GM18907 (cell line): Measurements from ENCODE around the gene YWHAG.
"Not testable (repeated sequence)": the region's sequence is repeated elsewhere in the genome, so short reads cannot be mapped to it uniquely, and the experiment has no call there.

Experiments used
- ATAC-seq: cut with Tn5 transposase; IDR thresholded peaks from one replicate; pipeline ENCODE4 v1.9.1; 2021; ENCODE audit warnings: mild to moderate bottlenecking, moderate library complexity; ENCODE audit not compliant: unreplicated experiment

The YWHAG gene

DNA sequence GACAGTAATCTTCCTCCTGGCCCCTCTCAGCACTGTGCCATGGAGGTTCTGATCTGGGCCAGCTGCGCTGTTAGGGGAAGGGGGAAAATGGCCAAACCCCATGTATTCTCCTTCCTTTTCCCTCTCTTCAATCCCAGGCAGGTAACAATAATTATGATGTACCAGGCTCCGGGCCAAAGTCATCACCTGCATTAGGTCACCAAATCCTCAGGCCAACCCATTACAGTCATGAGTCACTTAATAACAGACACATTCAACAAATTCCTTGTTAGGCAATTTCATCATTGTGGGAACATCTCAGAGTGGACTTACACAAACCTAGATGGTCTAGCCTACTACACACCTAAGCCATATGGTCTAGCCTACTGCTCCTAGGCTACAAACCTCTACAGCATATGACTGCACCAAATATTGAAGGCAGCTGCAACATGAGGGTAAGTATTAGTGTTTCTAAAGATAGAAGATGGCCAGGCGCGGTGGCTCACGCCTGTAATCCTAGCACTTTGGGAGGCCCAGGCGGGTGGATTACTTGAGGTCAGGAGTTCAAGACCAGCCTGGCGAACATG lies 58.5 kb downstream of the YWHAG start:
- no peak for ATAC-seq

DNA sequence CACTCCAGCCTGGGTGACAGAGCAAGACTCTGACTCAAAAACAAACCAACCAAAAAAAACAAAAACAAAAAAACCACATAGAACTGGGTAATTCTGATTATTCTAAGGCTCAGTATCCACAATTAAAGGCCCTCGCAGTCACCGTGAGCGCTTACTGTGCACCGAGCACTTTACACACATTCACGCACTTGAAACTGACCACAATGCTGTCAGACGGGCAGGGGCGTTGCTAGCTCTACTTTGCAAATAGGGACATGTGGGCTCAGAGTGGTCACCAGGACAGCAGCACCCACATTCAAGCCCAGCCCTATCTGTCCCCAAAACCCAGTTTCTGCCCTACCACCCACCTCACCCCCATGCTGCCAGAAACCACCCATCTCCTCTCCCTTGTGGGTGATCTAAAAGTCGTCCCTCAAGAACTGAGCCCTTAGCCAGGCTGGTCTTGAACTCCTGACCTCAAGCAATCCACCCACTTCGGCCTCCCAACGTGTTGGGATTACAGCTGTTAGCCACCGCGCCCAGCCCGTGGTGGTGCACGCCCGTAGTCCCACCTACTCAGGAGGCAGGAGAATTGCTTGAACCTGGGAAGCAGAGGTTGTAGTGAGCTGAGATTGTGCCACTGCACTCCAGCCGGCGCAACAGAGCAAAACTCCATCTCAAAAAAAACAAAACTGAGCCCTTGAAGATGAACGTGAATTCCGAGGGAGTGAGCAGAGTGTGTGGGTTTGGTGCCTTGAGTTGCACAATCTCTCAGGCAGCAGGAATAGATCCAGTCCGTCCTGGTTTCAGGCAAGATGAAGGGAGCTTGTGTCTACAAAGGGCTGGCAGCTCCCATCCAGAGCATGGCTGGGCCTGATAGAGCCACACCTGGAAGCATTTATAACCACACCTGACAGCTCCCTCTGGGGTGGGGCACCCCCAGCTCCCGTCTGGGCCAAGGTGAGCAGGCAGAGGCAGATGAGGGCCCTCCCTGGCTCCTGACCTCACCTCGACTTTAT lies 61.7 kb downstream of the YWHAG start:
- no peak for ATAC-seq

DNA sequence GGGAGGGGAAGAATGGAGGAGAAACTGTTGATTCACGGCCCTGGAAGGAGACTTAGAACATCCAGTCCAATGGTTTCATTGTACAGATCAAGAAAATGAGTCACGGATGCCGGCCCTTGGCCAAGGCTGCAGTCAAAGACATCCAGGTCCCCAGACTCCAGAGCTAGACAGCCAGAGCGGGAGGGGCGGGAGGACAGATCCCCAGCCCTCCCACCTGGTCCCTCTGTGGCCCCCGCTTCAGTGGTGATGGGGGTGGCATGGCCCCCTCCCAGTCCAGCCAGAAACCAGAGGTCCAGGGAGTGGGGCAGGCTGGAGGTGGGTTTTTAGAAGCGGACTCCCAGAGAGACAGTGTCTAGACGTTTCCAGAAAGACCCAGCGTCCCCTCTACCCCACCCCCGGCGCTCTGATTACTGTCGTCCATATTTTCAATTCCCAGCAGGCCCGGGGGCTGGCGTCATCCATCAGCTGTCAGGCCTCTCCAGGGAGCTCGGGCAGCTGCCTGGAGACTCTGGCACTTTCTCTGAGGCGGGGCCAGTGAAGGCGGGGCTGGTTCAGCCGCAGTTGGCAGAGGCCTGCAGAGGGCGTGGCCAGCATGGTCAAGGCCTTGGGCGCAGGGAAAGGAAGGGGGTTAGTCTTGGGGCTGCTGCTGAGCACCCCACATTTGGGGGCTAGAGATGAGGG lies 64.3 kb downstream of the YWHAG start:
- no peak for ATAC-seq

DNA sequence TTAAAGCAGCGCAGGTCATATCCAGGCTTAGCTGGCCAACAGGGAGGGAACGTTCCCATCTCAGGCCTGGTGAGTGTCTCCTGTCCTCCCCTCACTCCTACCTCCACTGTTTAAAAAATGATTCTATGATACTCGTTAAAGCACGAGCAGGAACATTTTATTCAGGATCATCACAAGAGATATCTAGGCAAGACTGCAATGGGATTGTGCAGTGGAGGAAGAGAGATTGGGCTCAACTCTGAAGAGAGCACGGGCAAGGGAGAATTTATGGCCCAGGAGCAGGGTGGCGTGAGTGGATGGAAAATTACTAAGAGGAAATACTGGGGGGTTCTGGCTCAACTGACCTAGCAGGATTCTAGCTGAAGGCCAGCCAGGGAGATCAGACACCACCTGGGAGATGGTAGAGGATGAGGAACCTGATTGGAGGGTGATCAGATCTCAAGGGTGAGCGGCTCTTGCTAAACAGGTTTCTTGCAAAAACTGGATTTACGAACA lies 65.3 kb downstream of the YWHAG start:
- ATAC-seq, result no peak

DNA sequence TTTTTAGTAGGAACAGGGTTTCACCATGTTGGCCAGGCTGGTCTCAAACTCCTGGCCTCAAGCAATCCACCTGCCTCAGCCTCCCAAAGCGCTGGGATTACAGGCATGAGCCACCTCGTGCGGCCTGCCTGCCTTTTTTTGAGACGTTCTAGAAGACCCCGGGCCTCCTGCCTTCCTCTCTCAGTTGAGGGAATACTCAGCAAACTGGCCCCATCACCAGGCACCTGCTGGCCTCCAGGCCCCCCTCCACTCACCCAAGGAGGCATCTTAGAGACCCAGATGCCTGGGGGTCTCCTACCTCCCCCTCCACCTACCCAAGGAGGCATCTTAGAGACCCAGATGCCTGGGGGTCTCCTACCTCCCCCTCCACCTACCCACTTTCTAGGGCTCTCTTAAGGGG lies 65.9 kb downstream of the YWHAG start:
- not testable (repeated sequence) for ATAC-seq

DNA sequence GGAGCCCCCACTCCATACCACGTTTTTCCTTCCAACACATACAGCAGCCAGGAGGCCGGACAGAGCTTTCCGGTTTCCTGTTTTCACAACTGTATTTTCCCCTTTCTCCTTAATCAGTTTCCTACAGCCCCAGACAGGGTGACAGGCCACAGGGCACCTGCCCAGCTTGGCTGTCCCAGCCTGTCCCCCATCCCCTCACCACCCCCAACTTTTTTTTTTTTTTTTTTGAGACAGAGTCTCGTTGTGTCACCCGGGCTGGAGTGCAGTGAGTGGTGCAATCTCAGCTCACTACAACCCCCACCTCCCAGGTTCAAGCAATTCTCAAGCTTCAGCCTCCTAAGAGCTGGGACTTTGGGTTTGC lies 66.6 kb downstream of the YWHAG start:
- ATAC-seq, result no peak

DNA sequence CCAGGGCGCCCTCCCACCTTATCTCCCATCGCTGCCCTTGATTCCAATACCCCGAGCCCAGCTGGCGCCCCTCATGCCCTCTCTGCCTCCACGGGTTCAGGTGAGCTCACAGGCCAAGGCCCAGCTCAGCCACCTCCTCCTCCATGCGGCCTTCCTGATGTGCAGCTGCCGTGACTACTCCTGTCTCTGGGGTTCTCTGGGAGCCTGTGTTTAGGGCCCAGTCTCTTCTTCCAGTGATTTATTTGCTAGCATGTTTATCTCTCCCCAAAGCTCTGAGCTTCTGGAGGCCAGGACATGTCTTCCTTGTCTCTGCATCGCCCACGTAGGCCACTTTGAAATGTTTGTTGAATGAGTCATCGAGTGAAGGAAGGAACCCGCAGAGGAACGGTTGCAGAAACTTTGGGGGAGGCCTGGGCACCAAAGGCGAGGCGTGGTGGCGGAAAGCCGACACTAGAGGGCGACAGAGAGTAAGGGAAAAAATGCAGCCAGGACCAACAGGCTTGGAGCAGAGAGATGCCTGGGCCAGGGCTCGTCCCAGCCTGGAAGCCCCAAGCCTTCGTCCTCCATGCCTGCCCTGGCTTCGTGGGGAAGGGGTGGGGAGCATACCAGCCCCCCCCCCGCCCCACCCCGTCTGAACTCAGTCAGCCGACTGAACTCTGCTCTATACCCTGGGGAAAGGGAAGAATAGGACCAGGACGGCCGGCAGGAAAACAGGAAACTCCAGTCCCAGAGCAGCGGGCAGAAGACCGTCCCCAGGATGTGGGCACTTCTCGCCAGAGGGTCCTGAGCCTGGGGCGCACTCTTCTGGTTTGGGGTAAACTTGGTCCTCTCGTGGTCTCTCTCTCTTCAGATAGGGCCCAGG lies 67.2 kb downstream of the YWHAG start:
- peak; percentile 88 for ATAC-seq

DNA sequence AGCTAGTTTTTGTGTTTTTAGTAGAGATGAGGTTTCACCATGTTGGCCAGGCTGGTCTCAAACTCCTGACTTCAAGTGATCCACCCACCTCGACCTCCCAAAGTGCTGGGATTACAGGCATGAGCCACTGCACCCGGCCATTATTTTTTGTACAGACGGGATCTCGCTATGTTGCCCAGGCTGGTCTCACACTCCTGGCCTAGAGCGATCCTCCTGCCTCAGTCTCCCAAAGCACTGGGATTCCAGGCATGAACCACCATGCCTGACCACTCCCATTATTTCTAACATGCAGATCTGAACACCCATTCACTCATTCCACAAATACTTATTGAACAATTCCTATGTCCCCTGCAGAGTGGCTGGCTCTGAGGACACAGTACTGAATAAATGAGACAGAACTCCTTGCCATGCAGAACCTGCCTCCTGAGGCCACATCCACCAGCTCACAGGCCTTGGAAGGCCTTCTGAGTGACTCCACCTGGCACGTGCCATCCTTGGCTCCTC lies 67.9 kb downstream of the YWHAG start:
- not testable (repeated sequence) for ATAC-seq

DNA sequence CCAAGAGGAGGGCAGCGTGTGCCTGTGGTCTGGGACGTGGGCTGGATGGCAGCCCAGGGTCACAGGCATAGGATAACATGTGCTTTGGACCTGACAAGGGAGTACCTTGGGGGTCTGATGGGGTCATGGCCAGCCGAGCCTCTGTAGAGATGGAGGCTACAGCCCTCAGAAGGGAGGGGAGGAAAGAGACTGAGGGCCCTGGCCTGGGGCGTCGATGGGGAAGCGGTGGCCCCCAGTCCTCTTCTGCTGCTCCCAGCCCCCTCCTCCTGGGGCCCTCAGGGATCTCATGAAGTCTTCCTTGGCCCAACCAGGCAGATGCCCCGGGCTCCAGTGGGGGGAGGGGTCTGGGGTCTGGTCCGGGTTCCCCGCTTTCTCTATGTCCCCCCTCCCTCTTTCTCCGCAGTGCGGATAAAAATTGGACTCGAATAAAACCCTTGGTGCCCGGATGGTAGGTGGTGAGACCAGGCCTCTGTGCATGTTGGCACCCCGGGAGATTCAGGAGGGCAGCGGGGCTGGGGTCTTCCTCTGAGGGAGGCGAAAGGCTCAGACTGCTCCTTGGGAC lies 71.9 kb downstream of the YWHAG start:
- ATAC-seq, result no peak

DNA sequence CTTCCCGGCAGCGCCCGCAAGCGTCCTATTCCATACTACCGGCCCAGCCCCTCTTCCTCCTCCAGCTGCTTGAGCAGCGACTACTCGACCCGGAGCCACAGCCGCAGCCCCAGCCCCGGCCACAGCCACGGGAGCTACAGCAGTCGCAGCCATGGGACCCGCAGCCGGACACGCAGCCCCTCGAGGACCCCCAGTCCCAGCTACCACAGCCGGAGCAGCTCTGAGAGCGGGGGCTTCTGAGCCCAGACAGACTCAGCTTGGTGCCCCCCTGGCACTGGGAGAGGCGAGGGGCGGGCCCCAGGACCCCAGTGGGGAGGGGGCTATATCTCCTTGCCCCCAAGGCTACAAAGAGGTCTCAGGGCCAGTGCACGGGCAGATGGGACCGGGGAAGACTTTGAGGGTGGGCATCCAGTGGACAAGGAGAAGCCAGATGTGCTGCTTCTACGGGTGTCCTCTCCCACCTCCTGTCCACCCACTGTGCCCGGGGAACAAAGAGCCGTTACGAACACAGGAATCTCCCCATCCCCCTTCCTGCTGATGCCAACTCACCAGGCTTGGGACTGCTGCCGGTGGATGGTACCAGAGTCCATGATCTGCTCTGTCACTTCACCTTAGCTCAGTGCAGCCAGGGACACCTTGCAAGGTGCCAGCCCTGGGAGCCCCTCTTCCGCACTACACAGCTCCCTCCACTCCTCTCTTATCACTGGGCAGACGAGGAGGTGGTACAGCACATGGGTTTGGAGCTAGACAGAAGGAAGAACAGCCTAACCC lies 73.0 kb downstream of the YWHAG start:
- ATAC-seq, result no peak

DNA sequence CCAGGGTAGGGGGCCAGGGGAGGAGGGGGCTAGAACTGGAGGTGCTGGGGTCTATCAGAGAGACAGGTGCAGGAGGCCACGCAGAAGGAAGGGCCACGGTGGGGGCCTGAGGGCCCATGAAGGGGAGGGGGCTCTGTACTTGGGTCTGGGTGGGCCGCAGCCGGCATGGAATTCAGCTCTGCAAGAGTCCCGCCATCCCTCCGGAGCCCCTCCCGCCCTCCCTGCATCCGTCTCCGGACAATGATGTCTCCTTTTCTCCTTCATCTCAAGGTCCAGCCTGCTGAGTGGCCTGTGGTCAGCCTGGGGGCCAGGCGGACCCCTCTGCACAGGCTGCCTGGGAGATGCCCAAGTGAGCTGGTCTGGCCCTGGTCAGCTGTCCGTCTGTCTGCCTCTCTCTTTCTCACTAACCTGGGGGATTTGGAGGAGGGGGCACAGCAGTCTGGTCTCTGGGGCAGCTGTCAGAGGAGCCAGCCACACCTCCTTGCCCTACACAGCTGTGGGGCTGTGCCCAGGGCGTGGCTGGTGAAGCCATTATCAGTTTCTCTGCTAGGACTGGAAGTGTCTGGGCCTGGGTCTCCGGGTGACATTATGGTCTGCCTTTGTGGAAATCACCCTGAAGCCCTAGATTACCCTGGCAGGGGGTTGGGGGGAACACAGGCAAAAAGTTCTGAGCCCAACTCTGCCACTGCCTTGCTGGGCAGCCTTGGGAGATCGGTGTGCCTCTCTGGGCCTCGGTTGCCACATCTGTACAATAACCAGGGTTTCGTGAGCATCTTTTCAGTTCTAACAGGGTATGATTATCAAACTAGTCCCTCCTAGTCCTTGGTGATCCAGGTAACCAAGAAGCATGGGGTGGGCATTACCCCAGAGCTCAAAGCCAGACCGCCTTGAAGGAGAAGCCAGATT lies 75.3 kb downstream of the YWHAG start:
- ATAC-seq, result no peak

DNA sequence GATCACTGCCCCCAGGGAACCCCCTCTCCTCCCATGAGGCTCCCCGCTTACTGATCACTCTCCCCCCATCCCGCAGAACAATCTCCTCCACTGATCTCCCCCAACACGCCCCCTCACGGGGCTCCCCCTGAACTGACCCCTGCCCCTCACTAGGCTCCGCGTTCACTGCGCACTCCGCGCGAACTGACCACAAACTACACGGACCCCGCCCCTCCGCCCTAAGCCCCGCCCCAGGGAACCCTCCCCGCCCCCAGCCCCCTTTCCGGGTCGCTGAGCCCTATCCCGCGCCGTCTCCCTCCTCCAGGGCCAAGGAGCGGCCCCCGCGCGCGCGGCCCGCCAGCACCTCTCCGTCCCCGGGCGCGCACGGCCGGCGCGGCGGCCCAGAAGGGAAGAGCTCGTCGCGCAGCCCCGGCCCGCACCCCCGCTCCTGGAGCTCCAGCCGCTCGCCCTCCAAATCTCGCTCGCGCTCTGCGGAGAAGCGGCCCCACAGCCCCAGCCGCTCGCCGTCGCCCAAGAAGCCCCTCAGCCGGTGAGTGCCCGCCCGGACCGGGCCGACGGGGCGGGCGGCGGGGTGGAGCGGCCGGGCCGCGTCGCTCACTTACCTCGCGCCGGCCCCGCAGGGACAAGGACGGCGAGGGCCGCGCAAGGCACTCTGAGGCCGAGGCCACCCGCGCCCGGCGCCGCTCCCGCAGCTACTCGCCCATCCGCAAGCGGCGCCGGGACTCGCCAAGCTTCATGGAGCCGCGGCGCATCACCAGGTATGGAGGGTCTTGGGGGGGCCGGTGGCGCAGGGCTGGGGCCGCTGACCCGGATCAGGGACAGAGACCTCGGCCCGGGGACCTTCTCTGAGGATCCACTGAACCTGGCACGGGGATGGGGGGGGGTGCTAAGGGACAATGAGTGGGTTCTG lies 76.2 kb downstream of the YWHAG start:
- no peak for ATAC-seq

DNA sequence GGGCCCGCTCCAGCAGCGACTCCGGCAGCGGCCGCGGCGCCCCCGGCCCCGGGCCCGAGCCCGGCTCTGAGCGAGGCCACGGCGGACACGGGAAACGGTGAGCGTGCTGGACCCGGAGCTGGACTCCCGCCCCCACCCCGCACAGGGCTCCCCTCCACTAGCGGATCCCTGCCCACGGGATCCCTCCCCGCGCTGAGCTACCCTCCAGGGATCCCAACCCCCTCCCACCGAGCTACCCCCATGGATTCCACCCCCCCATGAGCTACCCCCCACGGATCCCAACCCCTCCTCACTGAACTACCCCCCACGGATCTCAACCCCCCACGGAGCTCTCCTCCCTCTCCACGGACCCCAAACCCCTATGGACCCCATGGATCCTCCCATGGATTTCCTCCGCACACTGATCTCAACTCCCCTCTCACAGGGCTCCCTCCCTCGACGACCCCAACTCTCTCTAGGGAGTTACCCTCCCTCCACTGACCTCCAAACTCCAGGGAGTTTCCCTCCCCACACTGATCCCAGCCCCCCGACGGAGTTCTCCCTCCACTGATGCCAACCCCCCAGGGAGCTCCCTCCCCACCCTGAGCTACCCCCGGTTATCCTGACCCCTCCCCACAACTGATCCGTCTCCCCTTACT lies 77.0 kb downstream of the YWHAG start:
- no peak for ATAC-seq

DNA sequence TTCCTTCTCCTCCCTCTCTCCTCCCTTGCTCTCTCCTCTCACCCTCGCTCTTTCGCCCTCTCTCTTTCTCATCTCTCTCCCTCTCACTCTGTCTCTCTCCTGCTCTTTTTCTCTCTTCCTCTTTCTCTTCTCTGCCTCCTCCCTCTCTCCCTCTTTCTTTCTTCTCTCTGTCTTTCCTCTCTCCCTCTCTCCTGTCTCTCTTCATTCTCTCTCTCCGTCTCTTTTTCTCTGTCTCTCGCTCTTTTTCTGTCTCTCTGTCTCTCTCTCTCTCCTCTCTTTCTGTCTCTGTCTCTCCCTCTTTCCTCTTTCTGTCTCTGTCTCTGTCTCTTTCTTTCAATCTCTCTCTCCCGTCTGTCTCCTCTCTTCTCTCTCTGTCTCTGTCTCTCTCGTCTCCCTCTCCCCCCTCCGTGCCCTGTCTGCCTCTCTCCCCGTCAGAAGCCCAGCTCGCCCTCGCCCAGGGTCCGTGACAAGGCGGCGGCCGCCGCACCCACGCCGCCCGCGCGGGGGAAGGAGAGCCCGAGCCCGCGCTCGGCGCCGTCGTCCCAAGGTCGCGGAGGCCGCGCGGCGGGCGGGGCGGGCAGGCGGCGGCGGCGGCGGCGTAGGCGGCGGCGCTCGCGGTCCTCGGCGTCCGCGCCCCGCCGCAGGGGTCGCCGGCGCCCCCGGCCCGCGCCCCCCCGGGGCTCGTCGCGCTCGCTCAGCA lies 77.6 kb downstream of the YWHAG start:
- no peak for ATAC-seq

DNA sequence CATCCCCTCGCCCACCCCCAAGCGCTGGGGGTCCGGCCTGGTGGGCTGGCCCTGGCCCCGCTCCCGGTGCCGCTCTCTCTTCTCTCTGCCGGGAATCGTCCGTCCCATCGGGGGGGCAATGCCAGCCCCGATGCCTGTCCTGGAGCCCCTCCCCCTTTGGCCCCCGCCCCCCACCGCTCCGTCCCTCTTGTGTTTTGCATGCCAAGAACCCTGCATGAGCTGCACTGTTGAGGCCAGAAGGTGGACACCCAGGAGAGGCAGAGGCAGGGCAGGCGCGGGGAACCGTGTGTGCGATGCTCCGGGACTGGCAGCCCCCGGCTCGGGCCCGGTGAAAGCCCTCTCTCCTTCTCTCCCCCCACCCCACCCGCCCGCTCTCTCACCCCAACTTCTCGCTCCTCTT lies 78.4 kb downstream of the YWHAG start:
- no peak for ATAC-seq

DNA sequence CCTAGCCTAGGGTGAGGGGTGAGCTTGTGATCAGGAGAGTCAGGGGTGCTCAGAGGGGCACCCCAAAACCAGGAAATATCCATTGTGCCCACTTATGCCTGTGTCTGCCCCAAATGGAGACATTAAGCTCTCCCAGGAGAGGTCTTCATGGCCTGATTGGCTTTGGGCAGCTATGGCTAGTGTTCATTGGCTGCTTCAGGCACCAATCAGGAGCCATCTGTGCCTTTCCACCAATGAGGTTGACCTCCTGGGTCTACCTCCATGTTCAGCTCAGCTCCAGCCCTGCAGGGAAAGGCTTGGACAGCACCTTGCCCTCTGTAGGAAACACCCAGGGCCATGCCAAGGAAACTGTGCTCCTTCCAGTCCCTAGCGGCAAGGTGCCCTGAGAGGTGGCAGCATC lies 80.3 kb downstream of the YWHAG start:
- ATAC-seq, result no peak
